ENCODE results near the gene PEX12.
"Not testable (repeated sequence)": the region's sequence is repeated elsewhere in the genome, so short reads cannot be mapped to it uniquely, and the experiment has no call there.

PEX12 gene
- total RNA-seq = 6.6 to 11.8 (median 8.5) reads per million in 3 experiments

DNA sequence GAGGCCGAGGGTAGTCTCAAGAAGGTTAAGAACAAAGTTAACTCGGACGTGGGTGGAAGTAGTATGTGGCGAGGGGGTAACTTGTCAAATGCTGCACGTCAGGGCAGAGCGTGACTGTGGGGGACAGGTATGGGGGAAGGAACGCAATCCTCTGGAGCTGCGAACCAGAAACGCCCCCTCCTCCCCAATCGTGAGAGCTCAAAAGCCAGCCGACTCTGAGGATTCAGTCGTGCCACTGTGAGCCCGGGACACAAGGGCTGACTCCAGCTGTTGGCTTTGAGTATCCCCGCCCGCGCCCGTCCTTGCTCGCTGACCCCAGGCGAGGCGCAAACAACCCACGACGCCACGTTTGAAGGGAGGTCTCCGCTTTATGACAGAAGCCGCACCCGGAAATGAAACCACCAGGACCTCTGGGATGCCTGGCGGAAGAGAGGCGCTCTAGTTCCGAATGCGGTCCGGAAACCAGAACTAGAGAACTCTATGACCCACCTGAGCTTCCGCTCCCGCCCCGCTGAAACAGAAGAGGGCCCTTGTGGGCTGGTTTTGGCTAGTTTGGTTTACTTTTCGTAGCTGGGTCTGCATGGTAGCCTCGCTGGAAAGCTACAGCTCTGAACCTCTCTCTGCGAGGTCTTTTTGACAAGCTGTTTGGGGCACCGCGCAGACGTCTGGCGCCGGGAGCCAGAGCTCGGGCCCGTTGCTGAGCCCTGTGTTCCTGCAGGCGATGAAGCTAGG is at the start of gene PEX12:
TSS of gene PEX12 (minus strand) at position 375 of the 732 bp plus-strand sequence. CDS start 550 bp downstream, outside the sequence.
- peak; percentile 90 for DNase-seq

GRCh38 chr17:35627417-35627816 is 49.0 kb upstream of the PEX12 start:
- no peak for DNase-seq

DNA sequence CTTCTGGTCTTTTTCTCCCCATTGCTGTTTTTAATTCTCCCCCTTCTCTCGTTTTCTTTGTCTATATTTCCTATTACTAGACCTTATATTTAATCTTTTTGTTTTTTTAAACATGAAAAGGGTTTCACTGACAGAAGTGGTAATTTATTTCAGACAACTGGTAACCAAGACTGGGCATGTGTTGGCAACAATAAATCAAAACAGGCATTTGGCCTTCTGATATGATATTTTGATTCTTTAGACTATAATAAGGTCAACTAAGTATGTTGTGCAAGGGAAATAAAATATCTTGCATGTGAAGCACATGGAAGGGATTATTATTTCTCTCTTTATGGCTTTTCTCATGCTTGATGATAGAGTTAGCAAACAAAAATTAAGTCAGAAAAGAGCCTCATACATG is 43.4 kb upstream of the PEX12 start:
- DNase-seq = no peak

DNA sequence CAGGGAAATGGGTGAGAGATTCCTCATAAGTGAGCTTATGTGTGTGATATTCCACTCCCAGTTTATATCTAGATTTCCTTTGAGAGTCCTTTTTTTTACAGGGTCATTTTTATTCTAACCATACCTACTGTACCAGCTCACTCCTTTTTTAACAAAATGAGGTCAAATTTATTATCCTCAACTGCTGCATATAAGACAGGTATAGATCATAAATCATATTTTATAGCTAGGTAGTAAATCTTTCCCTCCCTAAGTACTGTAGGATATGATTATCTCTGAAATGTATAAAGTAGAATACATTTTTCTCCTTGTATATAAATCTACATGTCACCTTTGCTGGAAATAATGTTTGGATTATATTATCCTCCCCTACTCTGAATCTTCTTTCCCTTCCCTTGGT is 40.3 kb upstream of the PEX12 start:
- DNase-seq = no peak

DNA sequence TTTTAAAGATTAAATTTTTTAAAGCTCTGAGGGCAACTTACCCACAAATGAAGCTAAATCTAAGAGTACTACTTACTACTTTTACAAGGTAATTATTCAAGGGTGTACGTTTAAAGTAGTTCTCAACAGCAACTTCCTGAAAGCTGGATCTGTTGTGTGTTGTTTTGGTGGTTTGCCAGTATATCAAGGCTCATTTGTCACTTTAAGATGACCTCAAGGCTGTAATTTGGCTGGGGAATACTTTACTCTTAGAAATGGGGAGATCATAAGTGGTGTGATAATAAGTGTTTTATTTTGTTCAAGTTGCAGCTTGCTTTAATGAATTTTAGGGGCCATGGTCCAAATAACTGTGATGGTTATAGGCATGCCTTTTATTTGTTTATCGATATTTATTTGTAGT is 39.1 kb upstream of the PEX12 start:
- no peak for DNase-seq

DNA sequence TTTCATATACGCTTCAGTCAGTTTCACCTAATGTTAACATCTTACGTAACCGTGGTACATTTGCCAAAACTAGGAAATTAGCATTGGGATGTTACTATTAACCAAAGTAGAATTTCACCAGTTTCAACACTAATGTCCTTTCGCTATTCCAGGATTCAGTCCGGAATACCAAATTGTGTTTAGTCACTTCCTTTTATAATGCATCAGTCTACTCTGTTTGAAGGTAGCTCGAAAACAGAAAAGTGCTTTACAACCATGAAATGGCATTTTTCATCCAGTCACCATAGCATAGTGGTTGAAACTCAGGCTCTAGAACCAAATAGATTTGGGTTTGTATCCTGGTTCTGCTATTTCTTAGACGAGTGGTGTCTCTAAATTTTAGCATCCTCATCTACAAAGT is 38.2 kb upstream of the PEX12 start:
- no peak for DNase-seq

DNA sequence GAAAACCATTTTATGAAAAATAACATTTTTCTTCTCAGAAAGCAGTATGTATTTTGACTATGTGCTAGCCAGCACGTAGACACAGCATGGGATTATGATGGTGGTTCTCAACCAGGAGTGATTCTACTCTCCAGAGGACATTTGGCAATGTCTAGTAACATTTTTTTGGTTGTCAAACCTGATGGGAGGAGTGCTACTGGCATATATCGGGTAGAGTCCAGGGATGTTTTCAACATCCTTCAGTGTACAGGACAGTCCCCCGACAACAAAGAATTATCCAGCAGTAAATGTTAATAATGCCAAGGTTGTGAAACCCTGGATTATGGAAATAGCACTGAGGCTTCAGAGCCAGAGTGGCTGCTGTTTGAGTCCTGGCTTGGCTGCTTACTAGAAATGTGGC is 36.4 kb upstream of the PEX12 start:
- no peak for DNase-seq

- peak; percentile 5 for DNase-seq
Observed at GRCh38 chr17:35612924-35613521, 34.7 kb upstream of the PEX12 start.

DNA sequence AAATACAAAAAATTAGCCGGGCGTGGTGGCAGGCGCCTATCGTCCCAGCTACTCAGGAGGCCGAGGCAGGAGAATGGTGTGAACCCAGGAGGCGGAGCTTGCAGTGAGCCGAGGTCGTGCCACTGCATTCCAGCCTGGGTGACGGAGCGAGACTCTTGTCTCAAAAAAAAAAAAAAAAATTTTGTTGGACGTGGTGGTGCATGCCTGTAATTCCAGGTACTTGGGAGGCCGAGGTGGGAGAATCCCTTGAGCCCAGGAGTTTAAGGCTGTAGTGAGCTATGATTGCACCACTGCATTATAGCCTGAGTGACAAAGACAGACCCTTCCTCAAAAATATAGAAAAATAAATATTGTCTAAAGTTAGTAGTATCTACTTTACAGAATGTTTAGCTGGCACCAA is 32.4 kb upstream of the PEX12 start:
- not testable (repeated sequence) for DNase-seq

DNA sequence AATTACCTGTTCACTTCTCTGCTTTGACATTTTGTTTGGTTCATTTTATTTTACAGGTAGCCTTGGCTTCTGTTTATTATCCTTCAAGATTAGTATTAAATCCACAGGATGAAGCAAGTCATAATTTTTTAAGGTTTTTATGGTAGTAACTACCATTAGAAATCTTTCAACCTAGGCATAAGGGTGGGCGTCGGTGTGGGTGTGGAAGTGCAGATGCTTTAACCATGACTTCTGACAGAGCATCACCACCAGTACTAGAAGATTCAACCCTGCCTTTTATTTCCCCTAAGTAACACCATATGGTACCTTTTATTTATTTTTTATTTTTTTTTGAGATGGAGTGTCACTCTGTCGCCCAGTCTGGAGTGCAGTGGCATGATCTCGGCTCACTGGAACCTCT is 31.5 kb upstream of the PEX12 start:
- DNase-seq = no peak

DNA sequence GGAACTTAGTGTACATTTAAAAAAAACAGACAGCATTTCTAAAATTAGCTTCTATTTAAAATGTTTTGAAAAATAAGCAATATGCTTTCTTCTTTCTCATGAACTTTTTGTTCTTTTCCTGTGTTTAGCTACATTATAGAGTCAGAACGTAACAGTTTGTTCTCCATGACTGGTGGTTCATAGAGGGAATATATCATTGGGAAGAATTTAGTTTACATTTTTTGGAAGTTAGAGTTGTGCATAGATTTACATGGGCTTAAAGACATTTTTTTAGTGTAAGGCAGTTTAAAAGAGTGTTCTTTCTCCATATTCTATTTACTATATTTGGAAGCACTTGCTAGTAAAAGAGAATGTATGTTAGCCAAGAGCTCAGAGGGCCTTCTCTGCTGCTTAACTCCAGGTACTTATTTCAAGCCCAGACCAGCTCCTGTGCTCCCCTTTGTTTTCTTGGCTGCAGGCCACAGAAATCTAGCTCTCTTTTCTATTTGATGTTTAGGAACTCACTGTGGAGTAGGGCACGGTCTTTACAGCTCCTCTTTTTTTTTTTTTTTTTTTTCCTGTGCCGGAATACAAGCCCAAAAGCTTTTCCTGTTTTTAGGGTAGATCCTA is 29.0 kb upstream of the PEX12 start:
- no peak for DNase-seq

- DNase-seq = no peak
Observed at GRCh38 chr17:35605678-35606077, 27.3 kb upstream of the PEX12 start.

DNA sequence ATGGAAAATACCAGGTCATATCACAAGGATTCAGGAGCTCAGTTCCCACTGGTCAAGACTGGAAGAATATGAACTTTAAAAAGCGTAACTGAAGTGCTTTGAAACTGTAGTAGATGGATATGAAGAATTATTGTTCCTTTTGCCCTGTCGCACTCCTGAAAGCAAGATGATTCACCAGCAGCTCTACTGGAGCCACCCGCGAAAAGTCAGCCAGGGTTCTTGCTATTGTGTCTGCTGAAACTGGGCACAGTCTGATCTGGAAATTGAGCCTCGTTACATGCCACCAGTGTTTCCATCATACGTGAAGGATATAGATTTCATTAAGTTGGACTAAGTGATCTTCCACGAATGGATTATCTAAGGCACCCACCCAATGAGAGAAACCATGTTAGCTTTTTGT is 25.3 kb upstream of the PEX12 start:
- no peak for DNase-seq

- no peak for DNase-seq
Observed at GRCh38 chr17:35597604-35598003, 19.2 kb upstream of the PEX12 start.

DNA sequence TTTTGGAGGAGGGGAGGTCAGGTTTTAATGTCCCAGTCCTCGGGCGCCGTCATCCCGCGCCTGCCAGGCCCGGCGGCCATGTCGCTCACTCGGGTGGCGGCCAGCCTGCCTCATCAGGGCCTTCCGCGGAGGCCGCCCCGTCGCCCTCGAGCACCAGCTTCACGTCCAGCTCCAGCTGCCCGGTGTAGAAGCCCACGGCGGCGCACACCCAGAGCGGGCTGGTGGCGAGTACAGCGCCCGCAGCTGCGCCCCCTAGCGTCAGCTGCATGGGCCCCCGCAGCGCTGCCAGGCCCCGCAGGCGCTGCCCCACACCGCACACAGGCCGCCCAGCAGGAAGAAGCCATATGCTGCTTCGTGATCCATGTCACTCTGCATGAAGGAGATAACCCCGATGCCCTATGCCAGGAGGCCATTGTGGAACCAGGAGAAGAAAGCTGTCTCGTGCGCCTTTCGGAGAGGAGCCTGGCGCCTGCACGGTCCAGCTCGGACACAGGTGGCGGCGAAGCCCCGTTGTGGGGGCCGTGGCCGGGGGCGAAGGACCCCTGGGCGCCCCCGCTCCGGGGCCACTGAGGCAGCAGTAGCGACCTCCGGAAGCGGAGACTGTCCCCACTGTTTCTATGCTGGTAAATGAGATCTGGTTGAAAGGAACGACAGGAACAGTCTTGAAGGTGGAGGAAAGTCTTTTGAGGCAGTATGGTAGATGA is 18.3 kb upstream of the PEX12 start:
- no peak for DNase-seq

GRCh38 chr17:35596072-35596471 is 17.7 kb upstream of the PEX12 start:
- DNase-seq = no peak

- DNase-seq = no peak
Observed at GRCh38 chr17:35588196-35588920, 10.0 kb upstream of the PEX12 start.

DNA sequence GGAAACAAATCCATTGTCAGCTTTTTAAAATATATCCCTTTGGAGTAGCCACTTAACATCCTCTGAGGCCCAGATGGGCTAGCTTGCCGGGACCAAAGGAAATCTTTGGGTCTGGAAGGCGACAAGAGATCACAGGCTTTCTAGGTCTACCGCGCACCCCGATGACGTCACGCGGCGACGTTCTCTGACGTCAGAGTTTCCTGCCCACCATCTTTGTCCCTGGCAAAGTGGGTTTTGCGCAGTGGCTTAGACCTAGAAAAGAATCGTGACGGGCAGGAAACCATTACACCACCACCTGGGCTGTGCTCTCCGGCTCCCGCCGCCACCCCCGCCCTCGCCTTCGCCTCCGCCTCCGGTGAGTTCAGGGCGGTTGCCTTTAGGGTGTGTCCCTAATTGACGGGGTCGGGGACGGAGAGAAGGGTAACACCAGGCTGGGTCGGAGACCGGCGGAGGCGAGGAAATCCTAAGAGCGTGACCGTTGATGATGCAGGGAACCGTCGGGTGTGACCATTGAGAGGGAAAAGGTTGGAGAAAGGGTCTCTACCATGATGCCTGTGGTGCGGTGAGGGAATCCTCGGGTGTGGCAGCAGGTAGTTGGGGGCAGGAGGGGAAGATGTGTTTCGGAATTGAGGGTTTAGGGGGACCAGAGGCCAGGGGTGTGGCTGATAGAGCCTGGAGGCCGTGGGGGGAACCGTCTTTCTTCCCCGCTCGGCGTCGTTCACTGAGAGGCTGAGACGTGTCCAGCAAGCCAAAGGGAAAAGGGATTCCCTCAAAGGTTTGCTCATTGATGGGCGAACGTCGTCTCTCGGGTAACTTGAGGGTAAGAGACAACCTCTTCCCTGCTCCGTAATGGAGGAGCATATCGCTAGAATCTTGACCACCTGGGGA is 8.9 kb upstream of the PEX12 start, which contains the start of gene AP2B1:
TSS of gene AP2B1 (plus strand) at position 249 of the 888 bp plus-strand sequence. CDS start 6,709 bp downstream, outside the sequence.
- DNase-seq = peak; percentile 98

DNA sequence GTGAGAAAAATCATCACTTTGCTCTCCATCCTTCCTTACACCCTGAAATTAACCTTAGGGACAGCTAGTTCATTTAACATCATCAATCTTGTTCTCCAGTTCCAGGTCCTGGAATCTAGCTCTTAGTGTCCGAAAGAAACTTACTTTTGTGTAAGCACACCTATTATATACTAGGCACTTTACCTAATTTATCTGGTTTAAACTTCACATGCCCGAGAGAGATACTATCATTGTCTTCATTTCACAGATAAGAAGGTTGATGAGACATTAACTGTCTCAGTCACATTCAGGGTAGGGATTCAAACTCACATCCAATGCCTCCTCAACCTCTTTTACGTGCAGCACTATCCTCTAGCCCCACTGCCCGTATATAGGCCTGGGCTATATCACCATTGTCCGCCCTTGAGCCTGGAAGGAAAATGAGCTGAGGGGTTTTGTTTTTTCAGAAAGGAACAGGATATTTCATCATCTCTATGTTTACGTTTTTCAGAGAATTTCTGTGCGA is 8.2 kb upstream of the PEX12 start:
- no peak for DNase-seq

- DNase-seq = no peak
Observed at GRCh38 chr17:35584061-35584460, 5.7 kb upstream of the PEX12 start.

DNA sequence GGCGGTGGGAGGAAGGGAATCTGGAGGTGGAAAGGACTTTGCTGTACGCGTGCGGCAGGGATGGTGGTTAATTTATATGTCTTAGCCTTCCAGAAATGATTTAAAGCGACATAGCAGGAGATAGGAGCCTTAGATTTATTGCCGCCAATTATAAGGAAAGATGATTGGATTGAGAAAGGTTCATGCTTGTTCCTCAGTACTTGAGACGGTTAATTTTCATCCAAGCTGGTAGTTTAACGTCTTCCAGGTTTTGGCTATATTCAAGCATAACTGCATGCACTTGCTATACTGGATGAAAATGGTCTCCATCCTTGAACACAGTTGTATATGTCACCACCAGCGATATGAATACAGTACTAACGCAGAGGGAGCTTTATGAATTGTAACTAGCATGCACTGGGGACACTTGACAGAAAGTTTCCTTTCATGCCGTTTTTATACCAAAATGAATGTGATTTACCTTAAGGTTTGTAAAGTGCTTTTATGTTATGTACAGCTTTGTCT is 610 bp upstream of the PEX12 start:
- DNase-seq = no peak
